T47D (cell line): Measurements from ENCODE around the gene SIK1.

Experiments used
- DNase-seq, 2 experiments: peaks; one replicate each; pipeline versions ENCODE4 v3.0.0 to v3.0.0-alpha.2; 2011 to 2012; ENCODE audit warnings: low read depth in 1 of 2, low spot score in 1 of 2
- JUND ChIP-seq: IDR thresholded peaks from 2 replicates; pipeline ENCODE4 v1.6.1; 2012; ENCODE audit warnings: low read depth
- in situ Hi-C: cut with HindIII; loops from 2 replicates; pipeline ENCODE4 v1.10.0; 2016; ENCODE audit warnings: low sequenced_read_pairs, low pct_unique_long_range_greater_than_20kb

The SIK1 gene

GRCh38 chr21:43367859-43368258, 59.1 kb downstream of the SIK1 start:
- in situ Hi-C loops = no loop called here
- no peak for TF ChIP-seq JUND
- no peak for DNase-seq

- no peak for TF ChIP-seq JUND
- in situ Hi-C loops = no loop called here
- DNase-seq = no peak
These were observed 59.6 kb downstream of the SIK1 start for GRCh38 chr21:43367296-43367695.

- no peak for TF ChIP-seq JUND
- in situ Hi-C loops = no loop called here
- no peak for DNase-seq
These were observed 60.3 kb downstream of the SIK1 start for GRCh38 chr21:43366656-43367055.

- DNase-seq = no peak
- TF ChIP-seq JUND = no peak
- in situ Hi-C loops = no loop called here
These were observed 61.1 kb downstream of the SIK1 start for GRCh38 chr21:43365611-43366426.

- no peak for DNase-seq
- in situ Hi-C loops = no loop called here
- no peak for TF ChIP-seq JUND
These were observed 62.0 kb downstream of the SIK1 start for GRCh38 chr21:43364851-43365424.
